ENCODE data around the gene ITGA2B.

Gene ITGA2B

GRCh38 chr17:44338702-44339101 is 50.7 kb downstream of the ITGA2B start:
- ChIA-PET CTCF (interaction anchor here (0.7 kb wide), 1 partner anchor 1518 kb away, joined by 7 read pairs; no protein-coding TSS in a partner anchor), POLR2A (no interaction called here)
- DNase-seq (ENCODE audit: extremely low spot score): no peak
- TF ChIP-seq TARDBP (IDR thresholded peaks at IDR 0.05): no peak
- TF ChIP-seq ARNT (IDR thresholded peaks at IDR 0.05): no peak
- no peak for TF ChIP-seq LEF1 (IDR thresholded peaks at IDR 0.05; ENCODE audit: borderline replicate concordance)
- TF ChIP-seq FOXM1 (IDR thresholded peaks at IDR 0.05; ENCODE audit: borderline replicate concordance): no peak
- no peak for TF ChIP-seq SP1 (IDR thresholded peaks at IDR 0.05)
- TF ChIP-seq CTBP1 (IDR thresholded peaks at IDR 0.05; ENCODE audit: borderline replicate concordance): no peak
- TF ChIP-seq ELF4 (IDR thresholded peaks at IDR 0.05): no peak
- TF ChIP-seq SUZ12 (IDR thresholded peaks at IDR 0.05): no peak
- no peak for TF ChIP-seq FOXA1 (IDR thresholded peaks at IDR 0.05)
- TF ChIP-seq L3MBTL2 (conservative IDR thresholded peaks at IDR 0.05): no peak
- TF ChIP-seq BHLHE40 (IDR thresholded peaks at IDR 0.05; ENCODE audit: borderline replicate concordance): no peak
- no peak for TF ChIP-seq FOXK2 (IDR thresholded peaks at IDR 0.05)
- TF ChIP-seq HDGF (IDR thresholded peaks at IDR 0.05; ENCODE audit: borderline replicate concordance): no peak
- no peak for TF ChIP-seq ZNF384 (IDR thresholded peaks at IDR 0.05)
- TF ChIP-seq PKNOX1 (IDR thresholded peaks at IDR 0.05): no peak
- TF ChIP-seq NFRKB (IDR thresholded peaks at IDR 0.05): no peak

GRCh38 chr17:44335968-44336367 is 53.5 kb downstream of the ITGA2B start:
- DNase-seq (ENCODE audit: extremely low spot score): no peak
- POLR2A ChIA-PET: interaction anchor here (0.9 kb wide), 1 partner anchor 9 kb away, joined by 3 read pairs; the partner anchor contains the start of gene GRN
- no peak for TF ChIP-seq TARDBP (IDR thresholded peaks at IDR 0.05)
- TF ChIP-seq HDGF (IDR thresholded peaks at IDR 0.05; ENCODE audit: borderline replicate concordance): no peak
- no peak for TF ChIP-seq SP1 (IDR thresholded peaks at IDR 0.05)
- TF ChIP-seq FOXM1 (IDR thresholded peaks at IDR 0.05; ENCODE audit: borderline replicate concordance): no peak
- no peak for TF ChIP-seq ZNF384 (IDR thresholded peaks at IDR 0.05)
- TF ChIP-seq FOXK2 (IDR thresholded peaks at IDR 0.05): no peak
- TF ChIP-seq L3MBTL2 (conservative IDR thresholded peaks at IDR 0.05): no peak
- TF ChIP-seq BHLHE40 (IDR thresholded peaks at IDR 0.05; ENCODE audit: borderline replicate concordance): no peak
- TF ChIP-seq NFRKB (IDR thresholded peaks at IDR 0.05): no peak
- TF ChIP-seq ARNT (IDR thresholded peaks at IDR 0.05): no peak
- no peak for TF ChIP-seq PKNOX1 (IDR thresholded peaks at IDR 0.05)
- TF ChIP-seq ELF4 (IDR thresholded peaks at IDR 0.05): no peak
- TF ChIP-seq LEF1 (IDR thresholded peaks at IDR 0.05; ENCODE audit: borderline replicate concordance): no peak
- TF ChIP-seq FOXA1 (IDR thresholded peaks at IDR 0.05): no peak
- TF ChIP-seq SUZ12 (IDR thresholded peaks at IDR 0.05): no peak
- TF ChIP-seq CTBP1 (IDR thresholded peaks at IDR 0.05; ENCODE audit: borderline replicate concordance): no peak
- CTCF ChIA-PET: interaction anchor here (0.6 to 1.0 kb wide), 2 partner anchors 10 to 24 kb away, joined by 3 to 5 read pairs; no protein-coding TSS in a partner anchor

- no peak for DNase-seq (ENCODE audit: extremely low spot score)
- ChIA-PET CTCF (interaction anchor here (0.6 to 1.0 kb wide), 3 partner anchors 10 to 743 kb away, joined by 3 to 5 read pairs (median 3); no protein-coding TSS in a partner anchor), POLR2A (interaction anchor here (0.9 kb wide), 1 partner anchor 10 kb away, joined by 3 read pairs; the partner anchor contains the start of gene GRN)
- TF ChIP-seq ARNT (IDR thresholded peaks at IDR 0.05) (no peak), FOXK2 (IDR thresholded peaks at IDR 0.05) (no peak), FOXM1 (IDR thresholded peaks at IDR 0.05; ENCODE audit: borderline replicate concordance) (no peak), ELF4 (IDR thresholded peaks at IDR 0.05) (no peak), FOXA1 (IDR thresholded peaks at IDR 0.05) (no peak), L3MBTL2 (conservative IDR thresholded peaks at IDR 0.05) (no peak), NFRKB (IDR thresholded peaks at IDR 0.05) (no peak), HDGF (IDR thresholded peaks at IDR 0.05; ENCODE audit: borderline replicate concordance) (no peak), SUZ12 (IDR thresholded peaks at IDR 0.05) (no peak), SP1 (IDR thresholded peaks at IDR 0.05) (no peak), CTBP1 (IDR thresholded peaks at IDR 0.05; ENCODE audit: borderline replicate concordance) (no peak), BHLHE40 (IDR thresholded peaks at IDR 0.05; ENCODE audit: borderline replicate concordance) (no peak), TARDBP (IDR thresholded peaks at IDR 0.05) (no peak), PKNOX1 (IDR thresholded peaks at IDR 0.05) (no peak), ZNF384 (IDR thresholded peaks at IDR 0.05) (no peak), LEF1 (IDR thresholded peaks at IDR 0.05; ENCODE audit: borderline replicate concordance) (no peak)
These were observed 53.9 kb downstream of the ITGA2B start for GRCh38 chr17:44335564-44335963.

GRCh38 chr17:44334727-44335126 is 54.7 kb downstream of the ITGA2B start:
- DNase-seq (ENCODE audit: extremely low spot score): no peak
- ChIA-PET CTCF (interaction anchor here (0.6 kb wide), 1 partner anchor 744 kb away, joined by 3 read pairs; no protein-coding TSS in a partner anchor), POLR2A (interaction anchor here (1.8 kb wide), 1 partner anchor 10 kb away, joined by 9 read pairs; the partner anchor contains the start of gene GRN)
- TF ChIP-seq CTBP1 (IDR thresholded peaks at IDR 0.05; ENCODE audit: borderline replicate concordance) (no peak), SP1 (IDR thresholded peaks at IDR 0.05) (no peak), PKNOX1 (IDR thresholded peaks at IDR 0.05) (no peak), LEF1 (IDR thresholded peaks at IDR 0.05; ENCODE audit: borderline replicate concordance) (no peak), TARDBP (IDR thresholded peaks at IDR 0.05) (no peak), ELF4 (IDR thresholded peaks at IDR 0.05) (no peak), SUZ12 (IDR thresholded peaks at IDR 0.05) (no peak), HDGF (IDR thresholded peaks at IDR 0.05; ENCODE audit: borderline replicate concordance) (no peak), ARNT (IDR thresholded peaks at IDR 0.05) (no peak), ZNF384 (IDR thresholded peaks at IDR 0.05) (no peak), L3MBTL2 (conservative IDR thresholded peaks at IDR 0.05) (no peak), FOXK2 (IDR thresholded peaks at IDR 0.05) (no peak), FOXA1 (IDR thresholded peaks at IDR 0.05) (no peak), FOXM1 (IDR thresholded peaks at IDR 0.05; ENCODE audit: borderline replicate concordance) (no peak)

- TF ChIP-seq FOXK2 (IDR thresholded peaks at IDR 0.05) (no peak), SUZ12 (IDR thresholded peaks at IDR 0.05) (no peak), NFRKB (IDR thresholded peaks at IDR 0.05) (no peak), ELF4 (IDR thresholded peaks at IDR 0.05) (no peak), HDGF (IDR thresholded peaks at IDR 0.05; ENCODE audit: borderline replicate concordance) (no peak), BHLHE40 (IDR thresholded peaks at IDR 0.05; ENCODE audit: borderline replicate concordance) (no peak), LEF1 (IDR thresholded peaks at IDR 0.05; ENCODE audit: borderline replicate concordance) (no peak), FOXA1 (IDR thresholded peaks at IDR 0.05) (no peak), ZNF384 (IDR thresholded peaks at IDR 0.05) (no peak), ARNT (IDR thresholded peaks at IDR 0.05) (no peak), L3MBTL2 (conservative IDR thresholded peaks at IDR 0.05) (no peak), TARDBP (IDR thresholded peaks at IDR 0.05) (no peak), CTBP1 (IDR thresholded peaks at IDR 0.05; ENCODE audit: borderline replicate concordance) (no peak), PKNOX1 (IDR thresholded peaks at IDR 0.05) (no peak), SP1 (IDR thresholded peaks at IDR 0.05) (no peak), FOXM1 (IDR thresholded peaks at IDR 0.05; ENCODE audit: borderline replicate concordance) (no peak)
- ChIA-PET POLR2A (interaction anchor here (1.8 kb wide), 1 partner anchor 11 kb away, joined by 9 read pairs; the partner anchor contains the start of gene GRN), CTCF (interaction anchor here (3.9 kb wide), 1 partner anchor 11 kb away, joined by 28 read pairs; the partner anchor contains the start of gene GRN)
- DNase-seq (ENCODE audit: extremely low spot score): no peak
These were observed 55.1 kb downstream of the ITGA2B start for GRCh38 chr17:44334315-44334714.
